Transverse colon (tissue), 4 donors: ENCODE data around the gene PPFIA4. TPM values are rescaled to one million over a fixed set of nuclear protein-coding genes. Genes with fewer than 3 reads are reported as not detected.

Experiments
- DNase-seq: peaks from one replicate; pipeline ENCODE4 v3.0.0-alpha.2; 2019
- H3K27ac ChIP-seq, 4 donors: fragments of 200-600 bp; sonication (generic); 2 replicates each; pipeline ENCODE4 v1.5.1; 2016 to 2018; ENCODE audit warnings: inconsistent platforms in 4 of 4
- H3K27me3 ChIP-seq: fragments of 200-600 bp; sonication (generic); 2 replicates; pipeline ENCODE4 v1.5.1; 2017; ENCODE audit warnings: inconsistent platforms
- H3K36me3 ChIP-seq, 4 donors: fragments of 200-600 bp; sonication (generic); 2 replicates each; pipeline ENCODE4 v1.5.1; 2017 to 2019; ENCODE audit warnings: inconsistent platforms in 4 of 4
- H3K4me1 ChIP-seq, 4 donors: fragments of 200-600 bp; sonication (generic); 2 replicates each; pipeline ENCODE4 v1.5.1; 2017 to 2020; ENCODE audit warnings: inconsistent platforms in 4 of 4
- H3K4me3 ChIP-seq, 4 donors: fragments of 200-600 bp; sonication (generic); 1 replicate in 1 of 4; 2 replicates in 3 of 4; pipeline versions ENCODE4 v1.5.1 to v1.6.1; 2017 to 2019; ENCODE audit warnings: inconsistent platforms in 4 of 4
- H3K9me3 ChIP-seq, 2 donors: fragments of 200-600 bp; sonication (generic); 2 replicates each; pipeline ENCODE4 v1.5.1; 2017 to 2019; ENCODE audit warnings: inconsistent platforms in 2 of 2
- CTCF ChIP-seq, 5 experiments: fragments of 200-600 bp in 3 of 5; fragments of 450-650 bp in 2 of 5; sonication (generic) in 3 of 5; IDR thresholded peaks; 1 replicate in 2 of 5; 2 replicates in 3 of 5; pipeline ENCODE4 v1.5.1; 2016 to 2017; ENCODE audit warnings: antibody characterized with exemption in 5 of 5, inconsistent platforms in 3 of 5, mild to moderate bottlenecking in 2 of 5, moderate library complexity in 1 of 5
- EP300 ChIP-seq: sonication (generic); formaldehyde crosslinking; IDR thresholded peaks from one replicate; pipeline ENCODE4 v1.6.1; 2017; ENCODE audit warnings: antibody characterized with exemption, low read depth
- POLR2A ChIP-seq: fragments of 450-650 bp; IDR thresholded peaks from one replicate; pipeline ENCODE4 v1.6.1; 2016; ENCODE audit warnings: antibody characterized with exemption, mild to moderate bottlenecking, moderate library complexity
- POLR2AphosphoS5 ChIP-seq, 3 donors: sonication (generic); formaldehyde crosslinking; IDR thresholded peaks; one replicate each; pipeline ENCODE4 v1.6.1; 2016; ENCODE audit warnings: antibody characterized with exemption in 3 of 3
- WGBS, 2 donors: methylation state at CpG; one replicate each; pipeline ENCODE4 v1.1.5; 2018; ENCODE audit warnings: low coverage in 1 of 2; 5-methylcytosine and 5-hydroxymethylcytosine counted together
- in situ Hi-C, 4 donors: fragments of 200-750 bp; cut with MboI; loops; one replicate each; pipeline versions ENCODE4 v1.15.0 to v1.15.1; 2017; ENCODE audit warnings: low sequenced_read_pairs in 3 of 4, low pct_ligation_motif_present in 1 of 4, low pct_unique_long_range_greater_than_20kb in 1 of 4
- intact Hi-C: fragments of 100-400 bp; cut with DNase I; formaldehyde crosslinking; loops from one replicate; pipeline ENCODE4 v1.15.1; 2023; ENCODE audit warnings: low total_unique reads
- total RNA-seq, 4 donors: library from RNA; depleted of rRNA; stranded (reverse); fragments of >200 nt; gene quantifications; one replicate each; pipeline ENCODE4 v1.1.0, GENCODE V29; 2016

The PPFIA4 gene
- total RNA-seq, 4 donors from 2014 or later = 0.41 to 1.1 (median 0.48) TPM; not detected in 1

GRCh38 chr1:203052601-203053000, 26.3 kb downstream of the PPFIA4 start:
- Histone ChIP-seq H3K9me3 (no peaks in the 10 kb centered on the region), H3K4me1 (peaks cover 0 to under 1% (median 0%) of the 10 kb centered on the region in 4 donors), H3K27ac (no peak overlapping the region), H3K36me3 (no peaks in the 10 kb centered on the region), H3K27me3 (peaks cover 8% of the 10 kb centered on the region), H3K4me3 (no peak overlapping the region)
- in situ Hi-C loops = no loop called here
- TF ChIP-seq EP300 (no peak), POLR2A (no peak), POLR2AphosphoS5 (IDR thresholded peaks at IDR 0.05) (no peak), CTCF (IDR thresholded peaks at IDR 0.05) (no peak)
- DNase-seq = no peak
- WGBS, 2 donors = 83% methylated on average over 1 to 3 of the region's 3 CpGs
- intact Hi-C loops = no loop called here

DNA sequence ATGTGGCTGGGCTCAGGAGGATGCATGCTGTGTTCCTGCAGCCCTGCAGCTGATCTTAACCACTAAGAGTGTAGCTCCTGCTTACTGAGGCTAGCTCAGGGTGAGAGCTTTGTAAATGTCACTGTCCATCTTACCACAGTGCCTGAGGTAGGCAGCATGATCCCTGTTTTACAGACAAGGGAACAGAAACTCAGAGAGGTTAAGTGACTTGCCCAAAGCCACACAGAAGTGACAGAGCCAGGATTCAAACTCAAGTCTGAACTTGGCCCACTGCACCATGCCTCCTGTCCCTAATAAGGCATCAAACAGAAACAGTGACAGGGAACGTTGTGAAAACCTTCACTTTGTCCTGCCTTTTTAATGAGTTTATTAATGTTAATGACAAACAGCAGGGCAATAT, 27.9 kb downstream of the PPFIA4 start:
- DNase-seq = no peak
- no peaks in the 10 kb centered on the region for H3K36me3 ChIP-seq
- H3K27ac ChIP-seq = no peak overlapping the region
- WGBS, 2 donors = 63% methylated on average over 1 of the region's 1 CpG; no CpG with 5 or more reads in 1 of the 2 donors
- no peaks in the 10 kb centered on the region for H3K27me3 ChIP-seq
- TF ChIP-seq POLR2AphosphoS5 (IDR thresholded peaks at IDR 0.05) (no peak), POLR2A (no peak), CTCF (IDR thresholded peaks at IDR 0.05) (no peak), EP300 (no peak)
- peaks cover 0 to 8% (median 0%) of the 10 kb centered on the region in 4 donors for H3K4me1 ChIP-seq
- no peak overlapping the region for H3K4me3 ChIP-seq
- in situ Hi-C loops (no loop called here), intact Hi-C loops (no loop called here)
- H3K9me3 ChIP-seq = no peaks in the 10 kb centered on the region

GRCh38 chr1:203054642-203055041, 28.4 kb downstream of the PPFIA4 start:
- intact Hi-C loops = no loop called here
- no peak overlapping the region for H3K4me3 ChIP-seq

DNA sequence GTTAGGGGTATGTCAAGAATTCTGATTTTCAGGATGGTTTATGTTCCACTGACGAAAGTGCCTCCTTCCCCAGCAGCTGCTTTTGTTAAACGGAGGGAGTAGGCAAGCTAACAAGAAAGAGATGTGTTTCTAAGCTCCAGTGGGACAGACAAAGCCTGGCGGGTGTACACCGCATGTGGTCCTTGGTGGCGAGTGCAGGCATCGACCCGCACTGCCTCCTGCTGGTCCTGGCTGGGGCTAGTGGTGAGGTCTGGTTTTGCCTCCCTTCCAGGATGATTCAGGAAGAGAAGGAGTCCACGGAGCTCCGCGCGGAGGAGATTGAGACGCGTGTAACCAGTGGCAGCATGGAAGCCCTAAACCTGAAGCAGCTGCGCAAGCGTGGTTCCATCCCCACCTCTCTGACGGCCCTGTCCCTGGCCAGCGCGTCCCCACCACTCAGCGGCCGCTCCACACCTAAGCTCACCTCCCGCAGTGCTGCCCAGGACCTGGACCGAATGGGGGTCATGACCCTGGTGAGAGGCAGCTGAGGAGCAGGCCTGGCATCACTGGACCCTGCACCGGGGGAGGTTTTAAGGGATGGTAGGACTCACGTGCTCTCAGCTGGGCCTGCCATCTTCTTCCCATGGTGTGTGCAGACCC, 29.0 kb downstream of the PPFIA4 start:
- intact Hi-C loops = no loop called here
- in situ Hi-C loops = no loop called here
- WGBS, 2 donors = 85% methylated on average over 24 of the region's 24 CpGs; no CpG with 5 or more reads in 1 of the 2 donors
- Histone ChIP-seq H3K27ac (no peak overlapping the region), H3K4me1 (peaks cover 0 to 8% (median 0%) of the 10 kb centered on the region in 4 donors), H3K4me3 (no peak overlapping the region), H3K27me3 (no peaks in the 10 kb centered on the region), H3K9me3 (no peaks in the 10 kb centered on the region), H3K36me3 (no peaks in the 10 kb centered on the region)
- TF ChIP-seq POLR2A = no peak
- TF ChIP-seq POLR2AphosphoS5 (IDR thresholded peaks at IDR 0.05) = no peak
- no peak for TF ChIP-seq EP300
- no peak for TF ChIP-seq CTCF (IDR thresholded peaks at IDR 0.05)
- no peak for DNase-seq

More at GRCh38 chr1:203054642-203055041, 28.4 kb downstream of the PPFIA4 start:
- H3K36me3 ChIP-seq = no peaks in the 10 kb centered on the region
- no peak for DNase-seq
- in situ Hi-C loops = no loop called here
- TF ChIP-seq CTCF (IDR thresholded peaks at IDR 0.05) = no peak
- TF ChIP-seq POLR2A = no peak
- TF ChIP-seq EP300 = no peak
- no peak for TF ChIP-seq POLR2AphosphoS5 (IDR thresholded peaks at IDR 0.05)
- peaks cover 0 to 8% (median 0%) of the 10 kb centered on the region in 4 donors for H3K4me1 ChIP-seq
- H3K27me3 ChIP-seq = no peaks in the 10 kb centered on the region
- no peak overlapping the region for H3K27ac ChIP-seq
- H3K9me3 ChIP-seq = no peaks in the 10 kb centered on the region
- WGBS, 2 donors = 73 to 86% methylated on average over 5 of the region's 5 CpGs
